Endothelial cell of hepatic sinusoid (primary cell): ENCODE measurements around the gene PI4KB.
"Not testable (repeated sequence)": the region's sequence is repeated elsewhere in the genome, so short reads cannot be mapped to it uniquely, and the experiment has no call there.

Source experiments
- in situ Hi-C: cut with HindIII; loops from 2 replicates; pipeline ENCODE4 v1.10.0; 2017; ENCODE audit warnings: low sequenced_read_pairs

The PI4KB gene

GRCh38 chr1:151282883-151283725, 44.1 kb downstream of the PI4KB start:
- in situ Hi-C loops: loop anchor here (5.0 kb wide), 2 partner anchors 39 to 69 kb away; no protein-coding TSS in a partner anchor

GRCh38 chr1:151281969-151282882, 45.0 kb downstream of the PI4KB start, which contains the start of gene ZNF687:
Gene ZNF687, plus strand, starts transcription at chr1:151282299. Its CDS starts 3,993 bp downstream, at chr1:151286292.
- in situ Hi-C loops: loop anchor here (5.0 kb wide), 2 partner anchors 40 to 70 kb away; no protein-coding TSS in a partner anchor

GRCh38 chr1:151281225-151281968, 45.8 kb downstream of the PI4KB start:
- in situ Hi-C loops: loop anchor here (5.0 kb wide), 2 partner anchors 41 to 71 kb away; no protein-coding TSS in a partner anchor

- in situ Hi-C loops: no loop called here
Measured at GRCh38 chr1:151277249-151277648, 50.0 kb downstream of the PI4KB start.

- in situ Hi-C loops: not testable (repeated sequence)
Measured at GRCh38 chr1:151275341-151275740, 51.9 kb downstream of the PI4KB start.

GRCh38 chr1:151273924-151274466, 53.2 kb downstream of the PI4KB start:
- in situ Hi-C loops: no loop called here

- in situ Hi-C loops: no loop called here
Measured at GRCh38 chr1:151267760-151268159, 59.5 kb downstream of the PI4KB start.

GRCh38 chr1:151266821-151267220, 60.4 kb downstream of the PI4KB start:
- in situ Hi-C loops: no loop called here

- in situ Hi-C loops: no loop called here
Measured at GRCh38 chr1:151266315-151266714, 60.9 kb downstream of the PI4KB start.

GRCh38 chr1:151265446-151266236, 61.6 kb downstream of the PI4KB start:
- in situ Hi-C loops: no loop called here

GRCh38 chr1:151259351-151259750, 67.9 kb downstream of the PI4KB start:
- in situ Hi-C loops: no loop called here

- in situ Hi-C loops: no loop called here
Measured at GRCh38 chr1:151255381-151255780, 71.8 kb downstream of the PI4KB start.

- in situ Hi-C loops: no loop called here
Measured at GRCh38 chr1:151254217-151255213, 72.7 kb downstream of the PI4KB start, which contains the start of gene PSMD4. Gene PSMD4, plus strand, starts transcription at chr1:151254734. Its CDS starts 49 bp downstream, at chr1:151254783.

GRCh38 chr1:151251656-151252470, 75.4 kb downstream of the PI4KB start:
- in situ Hi-C loops: no loop called here

- in situ Hi-C loops: loop anchor here (5.0 to 10.0 kb wide), 2 partner anchors 39 to 78 kb away; partner anchors contain the start of gene PI4KB
Measured at GRCh38 chr1:151246786-151247185, 80.4 kb downstream of the PI4KB start.

- in situ Hi-C loops: loop anchor here (10.0 kb wide), 1 partner anchor 81 kb away; the partner anchor contains the start of gene PI4KB
Measured at GRCh38 chr1:151243683-151244216, 83.5 kb downstream of the PI4KB start.

GRCh38 chr1:151242442-151242841, 84.8 kb downstream of the PI4KB start:
- in situ Hi-C loops: loop anchor here (10.0 kb wide), 1 partner anchor 82 kb away; the partner anchor contains the start of gene PI4KB
